HG02884 (cell line): ENCODE results near the gene YY1.
"Not testable (repeated sequence)": the region's sequence is repeated elsewhere in the genome, so short reads cannot be mapped to it uniquely, and the experiment has no call there.

Experiments
- ATAC-seq: cut with Tn5 transposase; IDR thresholded peaks from one replicate; pipeline ENCODE4 v1.9.1; 2021; ENCODE audit warnings: mild to moderate bottlenecking, moderate library complexity; ENCODE audit not compliant: unreplicated experiment

The YY1 gene

DNA sequence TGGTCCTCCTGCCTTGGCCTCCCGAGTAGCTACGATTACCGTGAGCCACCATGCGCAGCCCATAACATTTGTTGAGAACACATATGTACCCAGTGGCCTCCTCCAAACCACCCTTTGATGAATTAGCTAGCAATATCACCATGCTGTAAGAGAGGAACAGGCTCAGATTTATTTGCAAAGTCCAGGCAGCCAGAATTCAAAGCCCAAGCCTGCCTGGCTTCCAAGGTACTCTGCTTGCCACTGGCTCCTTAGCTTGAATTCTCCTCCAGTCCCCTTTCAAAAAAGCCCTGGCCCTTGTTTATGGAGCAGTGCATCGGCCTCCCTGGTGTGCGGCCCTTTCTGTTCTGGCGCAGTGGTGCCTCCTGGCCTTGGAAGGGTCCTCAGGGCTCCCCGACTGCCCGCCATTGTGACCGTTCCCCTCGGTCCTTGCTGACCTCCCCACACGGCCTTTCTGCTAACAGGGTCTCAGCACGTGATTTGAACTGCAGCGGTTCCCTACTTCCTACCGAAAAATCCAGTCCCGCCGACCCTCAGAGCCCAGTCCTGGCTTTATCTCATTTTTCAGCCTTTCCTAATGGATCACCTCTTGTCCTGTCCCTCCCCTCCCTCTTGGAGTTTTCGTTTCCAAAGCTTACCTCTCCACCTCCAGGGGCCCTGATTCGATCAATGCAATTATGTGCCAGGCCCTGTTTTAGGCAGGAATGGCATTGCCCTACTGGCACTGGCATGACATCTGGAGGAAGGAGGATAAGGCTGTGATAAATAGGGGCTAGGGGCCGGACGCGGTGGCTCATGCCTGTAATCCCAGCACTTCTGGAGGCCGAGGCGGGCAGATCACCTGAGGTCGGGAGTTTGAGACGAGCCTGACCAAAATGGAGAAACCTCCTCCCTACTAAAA lies 45.3 kb downstream of the YY1 start:
- ATAC-seq, result no peak

DNA sequence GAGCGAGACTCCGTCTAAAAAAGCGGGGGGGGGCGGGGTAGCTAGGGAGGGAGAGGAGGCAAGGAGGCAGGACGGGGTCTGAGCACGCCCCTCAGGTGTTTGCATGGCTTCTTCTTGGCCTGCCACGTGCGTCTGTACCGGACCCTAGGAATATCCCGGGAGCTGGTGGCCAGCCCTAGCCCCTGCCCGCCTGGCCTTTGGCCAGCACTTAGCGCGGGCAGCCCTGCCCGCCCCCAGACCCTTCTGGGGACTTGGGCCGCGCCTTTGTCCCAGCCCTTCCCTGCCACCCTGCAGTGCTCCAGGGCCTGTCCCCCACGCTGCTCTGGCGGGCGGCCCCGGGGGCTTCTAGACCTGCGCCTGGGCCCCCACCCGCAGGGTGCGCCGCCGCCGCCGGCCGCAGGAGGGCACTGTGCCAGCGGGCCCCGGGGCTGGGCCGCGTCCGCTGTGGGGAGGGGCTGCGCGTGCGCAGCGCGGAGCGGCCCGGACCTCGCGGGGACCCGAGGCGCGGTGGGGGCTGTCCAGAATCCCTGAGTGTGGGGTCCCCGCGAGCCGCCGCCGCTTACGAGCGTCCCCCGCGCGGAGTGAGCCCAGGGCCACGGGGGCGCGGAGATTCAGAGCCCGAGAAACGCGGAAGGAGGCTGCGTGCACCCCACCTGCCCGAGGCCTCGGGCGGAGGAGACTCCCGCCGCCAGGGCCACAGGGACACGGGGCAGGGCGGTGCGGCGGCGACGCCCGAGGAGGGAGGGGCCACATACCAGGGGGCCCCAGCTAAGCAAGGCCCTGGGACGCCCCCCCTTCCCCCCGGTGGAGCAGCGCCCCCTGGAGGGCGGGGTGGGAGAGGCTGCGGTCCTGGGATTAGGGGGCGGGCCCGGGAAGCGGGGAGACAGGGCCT lies 46.3 kb downstream of the YY1 start:
- peak; percentile 79 for ATAC-seq

DNA sequence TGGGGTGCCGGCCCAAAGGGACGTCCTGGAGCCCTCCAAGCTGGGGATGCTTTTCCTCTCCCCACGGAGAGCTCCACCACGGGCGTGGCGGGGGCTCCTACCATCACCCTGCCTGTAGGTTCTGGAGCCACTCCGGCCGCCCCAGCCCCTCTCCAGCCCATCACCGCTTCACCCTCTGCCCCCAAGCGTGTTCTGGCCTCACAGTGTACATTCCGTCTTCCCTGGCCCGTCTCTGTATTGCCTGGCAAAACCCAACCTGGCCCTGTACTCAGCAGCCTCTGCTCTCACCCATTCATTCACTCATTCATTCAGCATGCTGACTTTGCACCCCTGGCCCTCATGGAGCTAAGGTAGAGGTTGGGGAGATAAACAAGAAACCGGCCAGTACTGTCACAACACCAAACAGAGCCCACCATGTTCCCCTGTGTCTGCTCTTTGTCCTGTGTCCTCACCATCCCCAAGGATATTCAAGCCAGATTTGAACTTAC lies 47.0 kb downstream of the YY1 start:
- ATAC-seq, result no peak

DNA sequence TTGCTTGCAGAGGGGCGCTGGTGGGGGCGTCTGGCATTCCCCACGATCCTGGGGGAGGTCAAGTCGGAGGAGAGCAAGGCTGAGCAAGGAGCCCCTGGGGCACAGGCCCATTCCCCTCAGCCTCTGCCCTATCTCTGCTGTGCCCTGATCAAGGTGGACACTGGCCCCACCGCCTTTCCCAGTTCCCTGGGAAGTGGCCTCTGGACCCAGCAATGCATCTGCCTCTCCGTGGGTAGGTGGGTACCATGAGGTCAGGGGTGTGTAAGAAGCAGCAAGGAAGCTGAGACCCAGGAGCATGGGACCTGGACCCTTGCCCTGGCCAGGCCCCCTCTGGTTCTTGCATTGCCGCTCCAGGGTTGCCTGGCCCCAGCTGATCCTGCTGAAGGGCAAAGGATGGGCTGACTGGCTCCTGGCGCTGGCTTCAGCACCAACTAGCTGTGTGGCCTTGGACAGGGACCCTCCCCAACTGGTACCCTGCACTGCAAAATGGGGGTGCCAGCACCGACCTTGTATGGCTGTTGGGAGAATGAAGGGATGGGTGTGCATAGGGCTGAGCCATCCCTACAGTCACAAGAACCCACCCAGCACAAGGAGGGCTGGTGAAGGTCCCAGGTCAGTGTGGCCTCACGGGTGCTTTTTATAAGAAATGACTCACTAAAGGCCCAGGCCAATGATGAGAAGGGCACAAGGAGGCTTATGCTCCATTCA lies 47.7 kb downstream of the YY1 start:
- no peak for ATAC-seq

DNA sequence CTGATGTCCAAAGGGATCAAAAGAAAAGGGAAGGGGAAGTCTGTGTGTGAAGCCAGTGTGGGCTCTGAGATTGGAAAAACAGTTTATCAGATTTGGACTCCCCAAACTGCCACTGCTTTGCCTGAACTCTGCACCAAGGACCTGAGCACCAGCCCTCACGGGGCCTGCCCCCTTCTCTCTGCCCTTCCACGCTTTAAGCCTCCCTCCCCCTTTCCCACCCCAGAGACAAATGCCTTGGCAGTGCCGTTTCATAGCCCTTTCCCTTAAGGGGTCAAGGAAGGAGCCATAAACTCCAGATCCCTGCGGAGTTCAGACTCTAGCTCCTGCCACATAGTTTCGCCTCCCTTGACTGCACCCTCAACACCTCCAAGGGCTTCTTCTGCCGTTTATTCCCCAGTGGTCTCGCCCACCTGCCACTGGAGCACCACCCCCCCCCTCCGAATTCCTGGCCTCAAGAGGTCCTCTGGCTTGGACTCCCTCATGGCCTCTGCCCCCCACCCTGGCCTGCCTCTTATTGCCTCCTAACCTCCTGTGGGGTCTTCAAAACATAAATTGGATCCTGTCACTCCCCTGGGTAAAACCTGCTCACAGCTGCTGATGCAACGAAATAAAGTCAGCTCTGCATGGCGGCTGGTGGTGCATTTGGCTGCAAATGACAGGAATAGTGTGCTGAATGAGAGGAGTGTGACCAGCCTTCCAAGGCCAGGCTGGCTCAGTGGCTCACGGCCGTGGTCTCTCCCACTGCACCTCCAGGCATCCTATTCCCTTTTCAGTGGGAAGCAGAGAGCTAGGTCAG lies 48.5 kb downstream of the YY1 start:
- no peak for ATAC-seq

DNA sequence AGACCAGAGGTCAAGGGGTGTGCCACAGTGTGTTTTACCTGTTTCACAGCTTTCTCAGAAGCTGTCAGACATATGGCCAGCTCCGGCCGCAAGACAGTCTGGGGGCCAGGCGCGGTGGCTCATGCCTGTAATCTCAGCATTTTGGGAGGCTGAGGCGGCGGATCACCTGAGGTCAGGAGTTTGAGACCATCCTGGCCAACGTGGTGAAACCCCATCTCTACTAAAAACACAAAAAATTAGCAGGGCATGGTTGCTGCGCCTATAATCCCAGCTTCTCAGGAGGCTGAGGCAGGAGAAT lies 49.0 kb downstream of the YY1 start:
- not testable (repeated sequence) for ATAC-seq

DNA sequence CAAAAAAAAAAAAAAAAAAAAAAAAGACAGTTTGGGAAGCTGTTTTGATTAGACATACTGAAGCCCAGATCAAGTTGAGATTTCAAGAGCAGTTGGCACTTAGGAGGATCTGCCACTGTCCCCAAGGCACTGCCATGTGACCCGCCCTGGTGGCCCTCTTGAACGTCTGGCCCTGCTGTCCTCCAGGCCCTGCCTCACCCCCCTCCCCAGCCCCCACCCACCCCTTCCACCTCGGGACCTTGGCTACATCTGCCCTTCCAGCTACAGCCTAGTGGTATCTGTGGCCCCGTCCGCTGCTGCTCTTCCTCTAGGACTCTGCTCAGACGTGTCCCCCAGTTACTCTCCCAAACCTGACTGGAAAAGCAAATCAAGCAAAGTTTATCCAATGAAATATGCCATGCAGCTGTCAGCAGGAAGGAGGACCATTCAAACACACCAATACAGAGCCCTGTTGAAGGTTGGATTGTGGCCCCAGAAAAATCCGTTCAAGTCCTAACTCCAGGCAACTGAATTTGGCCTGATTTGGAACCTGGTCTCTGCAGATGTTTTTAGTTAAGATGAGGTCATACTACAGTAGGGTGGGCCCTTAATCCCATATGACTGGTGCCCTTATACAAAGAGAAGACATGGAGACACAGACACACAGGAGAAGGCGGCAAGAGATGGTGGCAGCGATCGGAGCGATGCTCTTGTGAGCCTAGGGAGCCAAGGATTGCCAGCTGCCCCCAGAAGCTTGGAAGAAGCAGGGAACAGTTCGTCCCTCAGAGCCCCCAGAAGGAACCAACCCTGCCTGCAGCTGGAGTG lies 49.6 kb downstream of the YY1 start:
- no peak for ATAC-seq

DNA sequence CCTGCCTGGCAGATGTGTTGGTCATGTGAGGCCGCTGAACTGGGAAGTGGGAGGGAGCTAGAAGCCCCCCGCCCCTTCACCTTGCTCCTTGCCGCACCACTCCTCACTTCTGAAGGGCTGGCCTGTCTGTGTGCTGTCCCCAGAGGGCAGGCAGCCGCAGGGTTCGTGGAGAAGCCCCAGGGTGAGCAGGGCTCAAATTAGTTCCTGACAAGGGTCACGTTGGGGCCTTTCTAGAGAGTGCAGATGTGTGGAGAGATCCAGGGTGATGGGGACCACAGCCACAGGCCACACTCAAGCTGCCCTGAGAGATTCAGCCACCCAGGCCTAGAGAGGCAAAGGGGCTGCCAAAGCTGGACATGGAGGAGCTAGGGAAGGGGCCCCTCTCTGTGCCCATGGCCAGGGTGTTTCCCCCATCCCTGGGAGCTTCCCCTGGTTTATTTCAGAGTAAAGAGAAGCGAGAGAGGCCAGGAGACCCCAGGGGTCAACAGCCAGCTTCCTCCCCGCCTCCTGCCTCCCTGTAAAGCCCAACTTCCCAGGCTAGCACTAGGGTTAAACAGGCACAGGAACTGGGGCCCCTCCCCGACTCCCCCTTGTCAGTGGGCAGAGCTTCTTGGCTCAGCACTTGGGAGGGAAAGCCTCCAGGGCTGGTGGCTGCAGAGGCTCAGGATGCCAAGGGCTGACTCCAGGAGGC lies 51.1 kb downstream of the YY1 start:
- no peak for ATAC-seq

DNA sequence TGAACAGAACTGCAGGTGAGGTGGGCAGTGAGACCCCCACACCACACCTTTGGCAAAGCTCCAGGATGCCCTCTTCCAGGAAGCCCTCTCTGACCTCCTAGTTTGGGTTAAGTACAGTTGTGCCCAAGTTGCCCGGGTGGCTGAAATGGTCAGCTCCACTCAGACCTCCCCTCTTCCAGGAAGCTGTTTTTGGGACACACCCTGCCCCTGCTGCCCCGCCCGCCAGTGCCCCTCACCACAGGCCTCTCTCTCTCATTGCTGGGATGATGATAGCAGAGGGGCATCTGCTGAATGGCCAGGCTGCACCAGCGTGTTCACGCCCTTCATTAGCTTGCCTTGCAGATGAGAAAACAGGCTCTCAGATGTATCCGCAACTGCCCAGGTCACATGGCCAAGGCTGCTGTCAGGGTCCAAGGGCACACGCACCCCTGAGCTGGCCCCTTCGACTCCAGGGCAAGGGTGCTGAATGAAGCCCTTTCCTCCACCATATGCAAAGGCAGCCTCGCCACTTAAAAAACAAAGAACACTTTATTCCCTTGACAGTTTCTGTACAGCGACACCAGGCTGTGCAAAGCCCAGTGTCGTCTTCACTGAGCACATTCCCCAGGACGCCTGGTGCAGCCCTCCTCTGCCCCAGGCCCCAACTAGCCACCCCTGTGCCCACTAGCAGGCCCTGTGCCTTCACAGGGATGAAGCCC lies 51.8 kb downstream of the YY1 start:
- no peak for ATAC-seq

DNA sequence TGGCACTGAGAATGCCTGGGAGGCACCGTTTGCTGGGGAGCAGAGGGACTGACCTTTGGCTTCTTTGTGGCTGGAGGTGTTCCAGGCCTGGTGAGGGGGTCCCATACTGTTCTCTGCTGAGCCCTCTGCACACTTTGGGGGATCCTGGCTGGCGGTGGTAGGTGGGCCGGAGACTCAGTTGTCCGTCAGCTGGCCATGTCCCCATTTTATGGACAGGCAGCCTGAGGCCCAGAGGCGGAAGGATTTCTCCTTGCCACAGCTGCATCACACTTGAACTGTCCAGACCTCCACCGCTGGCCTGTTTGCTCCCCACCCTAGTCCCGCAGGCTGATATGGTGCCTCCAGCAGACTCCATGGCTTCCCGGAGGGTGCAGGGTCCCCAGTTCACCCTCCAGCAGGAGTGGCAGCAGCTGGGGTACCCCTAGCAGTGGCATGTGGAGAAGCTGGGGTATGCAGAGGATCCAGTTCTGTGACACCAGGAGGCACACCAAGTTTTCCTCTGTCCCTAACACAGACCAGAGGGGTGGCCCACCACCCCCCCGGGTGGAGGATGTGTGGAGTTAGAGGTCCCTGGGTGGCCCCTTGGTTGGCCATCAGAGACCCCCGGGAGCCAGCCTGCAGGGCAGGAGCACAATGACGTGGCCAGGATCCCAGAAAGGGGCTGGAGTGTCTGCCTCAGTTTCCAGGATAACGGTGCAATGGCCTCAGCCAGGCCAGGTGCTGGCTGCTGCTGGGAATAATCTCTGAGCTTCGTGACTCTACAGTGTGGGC lies 52.5 kb downstream of the YY1 start:
- ATAC-seq, result no peak

DNA sequence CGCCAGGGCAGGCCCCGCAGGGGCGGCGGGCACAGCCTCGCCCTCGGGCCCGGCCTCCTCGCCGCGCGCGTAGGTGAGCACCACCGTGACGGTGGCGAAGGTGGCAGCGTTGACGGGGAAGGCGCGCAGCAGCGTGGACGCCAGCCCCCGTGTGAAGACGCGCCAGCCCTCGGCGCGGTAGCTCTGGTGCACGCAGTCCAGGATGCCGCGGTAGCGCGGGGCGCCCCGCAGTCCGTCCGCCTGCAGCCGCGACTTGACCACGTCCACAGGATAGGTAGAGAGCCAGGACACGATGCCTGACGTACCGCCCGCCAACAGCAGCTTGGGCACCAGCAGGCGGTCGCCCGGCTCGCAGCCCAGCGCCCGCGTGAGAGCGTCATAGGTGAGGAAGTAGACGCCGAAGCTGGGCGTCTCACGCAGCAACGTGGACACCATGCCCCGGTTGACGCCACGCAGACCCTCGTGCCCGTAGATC lies 53.4 kb downstream of the YY1 start:
- no peak for ATAC-seq

DNA sequence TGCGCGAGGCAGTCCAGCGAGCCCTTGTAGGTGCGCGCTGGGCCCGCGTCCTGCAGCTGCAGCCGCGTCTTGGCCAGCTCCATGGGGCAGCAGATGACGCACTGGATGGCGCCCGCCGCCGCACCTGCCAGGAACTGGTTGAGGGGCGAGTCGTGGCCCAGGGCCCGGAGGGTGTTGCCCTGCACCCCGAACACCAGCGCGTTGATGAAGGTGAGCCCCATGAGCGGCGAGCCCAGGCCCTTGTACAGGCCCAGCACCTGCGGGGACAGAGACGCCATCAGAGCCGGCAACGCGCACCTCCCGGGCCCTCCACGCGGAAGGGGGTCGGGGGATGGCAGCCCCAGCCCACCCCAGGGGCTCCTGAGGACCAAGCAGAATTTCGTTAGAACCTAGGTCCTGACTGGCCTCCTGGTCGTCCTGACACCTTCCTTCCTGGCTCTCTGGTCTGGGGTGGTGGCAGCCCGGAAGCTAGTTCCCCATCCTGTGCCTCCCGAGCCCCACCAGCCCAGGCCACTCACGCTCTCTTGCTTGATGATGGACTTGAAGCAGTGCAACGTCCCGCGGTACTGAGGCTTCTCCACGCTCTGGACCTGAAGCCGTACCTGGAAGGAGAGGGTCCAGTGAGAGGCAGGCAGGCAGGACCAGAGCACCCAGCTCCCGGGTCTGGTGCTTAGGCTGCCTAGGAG lies 54.0 kb downstream of the YY1 start:
- ATAC-seq, result no peak

DNA sequence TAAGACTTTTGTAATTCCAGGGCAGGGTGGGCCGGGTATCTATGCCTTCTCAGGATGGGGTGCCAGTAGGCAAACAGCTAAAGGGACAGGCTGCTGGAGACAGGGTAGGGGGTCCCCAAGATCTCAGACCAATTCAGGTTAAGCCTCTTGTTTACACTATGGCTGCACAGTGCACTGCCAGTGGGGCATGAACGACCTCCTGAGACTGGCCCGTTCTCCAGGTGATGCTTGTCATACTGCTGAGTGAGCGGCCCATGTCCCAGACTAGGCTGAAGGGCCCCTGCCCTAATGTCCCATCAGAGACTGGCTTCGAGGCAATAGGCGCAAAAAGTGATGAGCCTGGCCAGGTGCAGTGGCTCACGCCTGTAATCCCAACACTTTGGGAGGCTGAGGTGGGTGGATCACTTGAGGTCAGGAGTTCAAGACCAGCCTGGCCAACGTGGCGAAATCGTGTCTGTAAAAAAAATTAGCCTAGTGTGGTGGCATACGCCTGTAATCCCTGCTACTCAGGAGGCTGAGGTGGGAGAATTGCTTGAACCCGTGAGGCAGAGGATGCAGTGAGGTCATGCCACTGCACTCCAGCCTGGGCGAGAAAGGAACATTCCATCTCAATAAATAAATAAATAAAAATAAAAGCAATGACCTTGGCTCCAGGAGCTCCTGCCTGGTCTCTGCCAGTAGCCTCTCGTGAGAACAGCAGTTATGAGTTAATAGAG lies 54.7 kb downstream of the YY1 start:
- ATAC-seq, result no peak

DNA sequence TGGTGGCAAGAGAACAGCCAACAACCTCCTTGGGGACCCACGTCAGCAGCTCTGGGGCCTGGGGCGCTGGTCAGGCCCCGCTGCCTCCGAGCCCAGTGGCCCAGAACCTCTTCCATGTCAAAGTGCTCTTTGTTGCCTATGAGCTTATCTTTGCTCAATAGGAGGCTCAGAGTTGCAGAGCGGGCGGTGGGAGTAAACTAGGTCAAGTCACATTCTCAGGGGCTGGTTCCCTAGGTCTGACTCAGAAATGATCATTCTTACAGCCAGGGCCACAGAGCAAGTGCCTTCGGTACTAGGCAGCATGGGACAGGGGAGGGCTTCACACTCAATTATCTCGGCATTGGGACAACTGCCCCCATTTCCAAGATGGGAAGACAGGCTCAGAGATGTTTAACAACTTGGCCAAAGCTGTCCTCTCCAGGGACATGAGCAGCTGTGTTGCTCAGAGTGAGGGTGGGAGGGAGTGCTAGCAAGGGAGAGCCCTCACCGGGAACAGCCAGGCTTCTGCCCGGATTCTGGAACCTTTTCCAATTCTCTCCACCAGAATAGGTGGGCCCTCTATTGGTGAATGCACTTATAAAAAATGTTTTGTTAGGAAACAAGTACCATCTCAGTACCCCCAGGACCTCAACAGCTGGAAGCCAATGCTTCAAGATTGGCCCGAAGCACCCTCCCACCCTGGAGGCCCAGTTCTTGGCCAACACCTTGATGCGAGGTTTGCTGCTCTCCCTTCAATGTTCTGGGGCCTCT lies 55.4 kb downstream of the YY1 start:
- ATAC-seq, result no peak

DNA sequence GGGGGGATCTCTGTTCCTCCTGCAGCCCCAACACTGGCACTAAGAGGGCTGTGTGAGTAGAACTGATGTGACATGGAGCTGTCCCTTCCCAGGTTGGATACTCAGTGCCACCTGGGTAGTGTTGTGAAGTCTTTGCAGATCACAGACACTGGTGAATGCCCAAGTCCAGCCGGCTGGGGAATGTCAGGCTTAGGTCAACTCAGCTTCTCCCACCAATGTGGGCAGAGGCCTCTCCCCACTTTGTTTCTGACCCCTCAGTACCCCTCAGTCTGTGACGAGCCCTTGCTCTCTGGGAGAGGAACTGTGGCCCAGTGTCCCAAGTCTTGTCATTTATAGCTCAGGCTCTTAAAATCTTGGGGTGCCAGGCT lies 56.0 kb downstream of the YY1 start:
- ATAC-seq, result no peak
